D721Med (cell line): ENCODE measurements around the gene POLL.
A peak's percentile ranks its signal among the peaks of the same experiment; 100 is the strongest.
"Not testable (repeated sequence)": the region's sequence is repeated elsewhere in the genome, so short reads cannot be mapped to it uniquely, and the experiment has no call there.

Source experiments
- DNase-seq: peaks from one replicate; pipeline ENCODE4 v3.0.0; 2011; ENCODE audit warnings: low spot score; ENCODE audit not compliant: insufficient read length
- FAIRE-seq: peaks from 2 replicates; lab custom pipeline; 2011; peaks lifted over from hg19 to GRCh38; lab: Jason Lieb, UNC
- CTCF ChIP-seq: IDR thresholded peaks from 2 replicates; pipeline ENCODE4 v1.5.1; 2012; ENCODE audit warnings: mild to moderate bottlenecking, control low read depth; ENCODE audit not compliant: insufficient read depth; ENCODE audit errors: missing control alignments

The POLL gene

DNA sequence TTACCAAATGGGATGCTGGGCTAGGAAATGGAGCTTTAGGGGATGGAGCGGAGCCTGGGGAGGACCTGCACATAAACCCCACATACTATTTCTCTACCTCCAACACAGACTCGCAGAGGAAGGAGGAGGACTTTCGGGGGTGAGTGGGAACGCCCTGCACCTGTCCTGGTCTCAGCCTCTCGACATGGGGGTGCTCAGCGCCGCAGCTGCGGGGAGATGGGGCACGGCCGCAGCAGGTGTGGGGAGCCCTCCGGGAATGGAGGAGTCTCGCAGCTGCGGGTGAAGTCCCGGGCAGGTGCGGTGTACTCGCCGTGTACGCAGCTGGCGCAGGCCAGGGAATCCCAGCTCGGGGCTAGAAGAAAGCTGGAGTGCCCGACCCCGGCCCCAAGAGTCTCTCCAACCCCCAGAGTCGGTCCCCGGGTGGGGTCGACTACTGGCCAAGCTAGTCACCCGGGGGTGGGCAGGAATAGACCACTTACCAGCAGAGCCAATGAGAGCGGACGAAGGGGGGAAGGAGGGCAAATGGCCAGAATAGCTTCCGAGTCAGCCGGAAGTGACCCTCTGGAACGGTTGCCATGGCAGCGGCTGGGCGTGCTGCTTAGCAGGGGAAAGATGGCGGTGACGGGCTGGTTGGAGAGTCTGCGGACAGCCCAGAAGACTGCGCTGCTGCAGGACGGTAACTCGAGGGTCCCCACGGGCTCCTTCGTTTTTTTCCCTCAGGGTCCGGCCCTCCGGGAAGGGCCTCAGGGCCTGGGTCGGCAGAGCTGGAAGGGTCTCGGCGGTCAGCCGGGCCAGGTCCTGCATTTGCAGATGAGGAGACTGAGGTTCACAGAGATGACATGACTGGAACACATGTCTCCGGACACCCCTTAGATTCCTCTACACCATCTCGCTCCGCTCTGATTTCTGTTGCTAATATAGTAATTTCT lies at the start of gene POLL, which contains the start of gene DPCD:
POLL (minus strand) TSS at position 533 of the 929 bp plus-strand sequence. CDS start 897 bp downstream, outside the sequence.
DPCD (plus strand) TSS at position 597 of the 929 bp plus-strand sequence; CDS start at position 613, 16 bp downstream.
- DNase-seq (peak; percentile 99), FAIRE-seq (peak; percentile 11)
- TF ChIP-seq CTCF: no peak

DNA sequence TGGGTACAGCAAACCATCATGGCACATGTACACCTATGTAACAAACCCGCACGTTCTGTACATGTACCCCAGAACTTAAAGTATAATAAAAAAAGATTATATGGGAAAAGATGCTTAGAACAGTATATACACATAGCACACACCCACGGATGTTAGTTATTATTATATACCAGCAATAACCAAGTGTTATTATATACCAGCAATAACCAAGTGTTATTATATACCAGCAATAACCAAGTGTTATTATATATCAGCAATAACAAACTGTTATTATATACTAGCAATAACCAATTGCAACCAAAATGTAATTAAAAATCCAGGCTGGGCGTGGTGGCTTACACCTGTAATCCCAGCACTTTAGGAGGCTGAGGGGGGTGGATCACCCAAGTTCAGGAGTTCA lies 45.5 kb upstream of the POLL start:
- DNase-seq, FAIRE-seq: not testable (repeated sequence)

GRCh38 chr10:101631821-101632475 lies 43.9 kb upstream of the POLL start:
- FAIRE-seq (no peak), DNase-seq (no peak)
- no peak for TF ChIP-seq CTCF

DNA sequence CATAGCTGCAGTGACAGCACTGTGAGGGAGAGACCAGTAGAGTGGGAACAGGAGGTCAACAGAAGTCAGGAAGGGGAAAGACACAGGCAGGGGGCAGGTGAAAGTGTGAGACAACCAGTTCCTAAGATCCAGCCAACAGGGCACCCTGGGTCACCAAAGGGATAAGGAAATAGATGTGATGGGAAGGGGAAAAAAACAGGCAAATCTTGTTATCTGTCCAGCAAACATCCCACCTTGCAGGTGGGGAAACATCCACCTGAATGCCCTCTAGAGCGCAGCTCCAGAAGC lies 42.5 kb upstream of the POLL start:
- no peak for DNase-seq
- no peak for TF ChIP-seq CTCF
- no peak for FAIRE-seq

- no peak for TF ChIP-seq CTCF
- DNase-seq (no peak), FAIRE-seq (no peak)
Measured at GRCh38 chr10:101629837-101630632, 42.0 kb upstream of the POLL start.

DNA sequence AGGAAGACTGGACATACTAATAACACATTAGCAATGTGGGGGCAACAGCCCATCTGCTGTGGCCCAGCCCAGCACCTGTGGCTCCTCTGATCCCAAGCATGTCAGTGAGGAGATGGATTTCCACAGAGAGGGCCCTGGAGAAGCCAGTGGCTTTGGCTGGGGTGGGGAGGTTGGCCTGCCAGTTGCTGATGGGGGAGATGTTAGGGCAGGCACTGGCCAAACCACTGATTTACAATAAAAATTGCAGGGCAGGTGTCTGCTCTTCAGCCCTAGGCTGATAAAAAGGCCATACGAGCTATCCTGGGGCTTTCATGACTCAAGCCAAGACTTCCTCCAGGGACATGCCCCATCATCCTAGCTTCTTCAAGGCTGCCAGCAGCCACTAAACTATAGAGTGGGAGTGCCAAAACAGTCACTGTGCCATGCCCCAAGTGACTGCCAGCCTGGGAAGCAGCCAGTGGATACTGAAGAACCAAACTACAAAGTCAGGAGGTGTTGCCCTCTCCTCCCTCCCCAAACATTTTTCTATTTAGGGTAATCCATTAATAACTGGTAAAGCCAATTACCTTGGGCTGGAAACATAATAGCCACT lies 37.9 kb upstream of the POLL start:
- no peak for DNase-seq
- no peak for TF ChIP-seq CTCF
- FAIRE-seq: no peak
